HG02678 (cell line): ENCODE data around the gene SCG5.

Experiments used
- ATAC-seq: cut with Tn5 transposase; IDR thresholded peaks from one replicate; pipeline ENCODE4 v1.9.1; 2021; ENCODE audit warnings: mild to moderate bottlenecking, moderate library complexity; ENCODE audit not compliant: unreplicated experiment

The SCG5 gene

GRCh38 chr15:32718821-32719716 lies 77.6 kb downstream of the SCG5 start:
- no peak for ATAC-seq

DNA sequence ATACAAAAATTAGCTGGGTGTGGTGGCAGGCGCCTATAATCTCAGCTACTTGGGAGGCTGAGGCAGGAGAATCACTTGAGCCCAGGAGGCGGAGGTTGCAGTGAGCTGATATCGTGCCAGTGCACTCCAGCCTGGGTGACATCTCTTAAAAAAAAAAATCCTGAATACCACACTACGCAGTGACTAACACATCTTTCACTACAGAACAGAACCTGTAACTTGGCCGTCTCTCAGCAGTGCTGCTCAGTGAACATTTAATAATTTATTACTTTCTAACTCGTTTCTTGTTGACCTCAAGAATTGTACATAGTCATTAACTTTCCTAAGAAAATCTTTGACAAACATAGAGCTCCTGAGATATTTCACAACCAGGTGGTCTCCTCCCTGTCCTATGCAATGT lies 80.1 kb downstream of the SCG5 start:
- no peak for ATAC-seq

- ATAC-seq = no peak
These were observed 80.6 kb downstream of the SCG5 start for GRCh38 chr15:32722136-32722535.

DNA sequence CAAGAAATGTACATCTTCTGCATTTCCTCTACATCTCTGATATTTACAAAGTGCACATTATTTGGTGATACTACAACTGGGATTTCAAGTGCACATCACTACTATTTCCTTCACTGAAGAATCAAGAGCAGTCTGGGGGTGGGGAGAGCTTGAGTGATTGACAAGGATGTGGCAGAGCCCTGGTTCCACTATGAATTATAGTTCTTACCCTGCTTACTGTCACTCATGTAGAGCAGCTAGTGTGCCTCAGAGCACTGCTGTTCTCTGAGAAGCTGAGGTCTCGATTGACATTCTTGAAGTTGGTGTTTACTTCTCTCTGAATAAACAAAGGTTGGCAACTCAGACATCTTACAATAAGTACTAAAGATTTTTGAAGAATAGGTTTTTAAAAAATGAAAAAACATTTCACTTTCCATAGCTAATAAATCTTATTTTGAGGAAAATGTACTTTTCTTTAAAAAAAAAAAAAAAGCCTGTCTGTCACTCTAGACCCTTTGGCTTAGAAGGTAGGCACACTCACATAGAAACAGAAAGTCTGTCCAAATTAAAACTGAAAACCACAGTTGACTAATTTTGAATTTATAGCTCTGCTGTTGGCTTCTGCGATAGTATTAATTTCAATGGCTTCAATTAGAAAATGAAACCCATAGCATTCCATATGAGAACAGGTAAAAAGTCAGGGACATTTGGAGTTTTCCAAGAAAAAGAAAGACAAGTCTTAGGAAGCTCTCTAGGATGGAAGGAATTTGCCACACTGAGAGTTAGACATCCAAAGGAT lies 81.8 kb downstream of the SCG5 start:
- ATAC-seq = peak; percentile 94

- ATAC-seq = no peak
These were observed 88.3 kb downstream of the SCG5 start for GRCh38 chr15:32729700-32730395.

GRCh38 chr15:32730677-32731654 lies 89.5 kb downstream of the SCG5 start:
- ATAC-seq = no peak

GRCh38 chr15:32732574-32733157 lies 91.2 kb downstream of the SCG5 start:
- ATAC-seq = no peak

DNA sequence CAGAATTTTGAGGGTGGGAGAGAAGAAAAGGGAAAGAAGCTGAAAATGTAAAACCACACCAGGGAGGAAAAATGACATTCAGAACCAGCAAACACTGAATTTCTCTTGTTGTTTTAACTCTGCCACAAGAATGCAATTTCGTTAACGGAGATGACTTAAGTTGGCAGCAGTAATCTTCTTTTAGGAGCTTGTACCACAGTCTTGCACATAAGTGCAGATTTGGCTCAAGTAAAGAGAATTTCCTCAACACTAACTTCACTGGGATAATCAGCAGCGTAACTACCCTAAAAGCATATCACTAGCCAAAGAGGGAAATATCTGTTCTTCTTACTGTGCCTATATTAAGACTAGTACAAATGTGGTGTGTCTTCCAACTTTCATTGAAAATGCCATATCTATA lies 91.8 kb downstream of the SCG5 start:
- ATAC-seq = no peak

DNA sequence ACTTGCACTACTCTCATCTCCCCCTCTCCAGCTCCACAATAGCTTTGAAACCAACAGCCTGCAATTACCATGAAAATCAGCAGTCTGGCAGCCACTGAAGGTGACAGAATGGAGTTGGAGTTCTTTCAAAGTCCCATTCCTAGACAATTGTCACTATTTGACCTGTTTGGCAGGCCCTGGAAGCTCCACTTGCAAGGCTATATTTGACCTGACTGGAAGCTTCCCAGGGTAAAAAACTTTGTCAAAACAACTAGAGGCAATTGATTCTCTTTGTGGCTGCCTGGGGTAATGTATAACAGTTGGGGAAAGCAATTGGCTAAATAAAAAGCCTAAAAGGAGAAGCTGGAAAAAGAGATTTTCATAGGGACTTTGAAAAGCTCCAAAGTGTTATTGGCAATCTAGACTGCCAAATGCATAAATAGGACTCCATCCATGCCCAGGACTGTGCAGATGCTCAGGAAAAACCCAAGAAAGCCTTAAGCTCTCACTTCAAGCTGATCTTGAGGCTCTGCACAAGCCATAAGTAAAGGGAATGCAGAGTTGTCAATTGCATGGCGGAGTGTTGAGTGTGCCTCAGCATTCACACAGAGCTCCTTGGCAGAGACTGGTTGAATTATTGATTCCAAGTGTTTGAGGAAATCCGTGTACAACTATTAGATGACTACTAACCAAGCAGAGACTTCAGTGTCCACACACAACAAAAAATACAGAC lies 94.6 kb downstream of the SCG5 start:
- ATAC-seq = no peak

DNA sequence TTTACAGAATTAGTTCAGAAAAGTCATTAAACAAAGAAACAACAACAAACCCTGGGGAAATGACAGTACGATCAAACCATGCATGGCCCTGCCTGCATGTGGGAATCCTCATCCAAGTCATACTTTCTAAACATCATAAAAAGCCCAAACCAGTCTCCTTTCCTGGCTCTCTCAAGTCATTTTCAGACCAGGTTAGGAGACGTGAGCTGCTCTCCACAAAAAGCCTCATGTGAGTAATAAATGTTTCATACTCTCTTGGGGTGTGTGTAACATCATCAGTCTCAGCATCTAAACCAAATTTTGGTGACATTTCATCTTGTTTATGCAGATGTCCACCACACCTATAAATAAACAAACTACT lies 95.2 kb downstream of the SCG5 start:
- no peak for ATAC-seq

GRCh38 chr15:32737304-32737703 lies 95.8 kb downstream of the SCG5 start:
- no peak for ATAC-seq

DNA sequence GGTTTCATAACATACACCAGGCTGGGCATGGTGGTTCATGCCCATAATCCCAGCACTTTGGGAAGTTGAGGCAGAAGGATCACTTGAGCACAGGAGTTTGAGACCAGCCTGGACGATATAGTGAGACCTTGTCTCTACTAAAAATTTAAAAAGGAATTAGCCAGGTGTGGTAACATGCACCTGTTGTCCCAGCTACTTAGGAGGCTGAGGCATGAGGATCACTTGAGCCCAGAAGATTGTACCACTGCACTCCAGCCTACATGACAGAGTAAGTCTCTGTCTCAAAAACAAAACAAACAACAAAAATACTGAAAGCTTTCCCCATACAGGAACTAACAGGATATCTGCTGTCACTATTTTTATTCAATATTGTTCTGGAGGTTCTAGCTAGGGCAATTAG lies 97.2 kb downstream of the SCG5 start:
- ATAC-seq = no peak

- no peak for ATAC-seq
These were observed 98.1 kb downstream of the SCG5 start for GRCh38 chr15:32739522-32740063.

DNA sequence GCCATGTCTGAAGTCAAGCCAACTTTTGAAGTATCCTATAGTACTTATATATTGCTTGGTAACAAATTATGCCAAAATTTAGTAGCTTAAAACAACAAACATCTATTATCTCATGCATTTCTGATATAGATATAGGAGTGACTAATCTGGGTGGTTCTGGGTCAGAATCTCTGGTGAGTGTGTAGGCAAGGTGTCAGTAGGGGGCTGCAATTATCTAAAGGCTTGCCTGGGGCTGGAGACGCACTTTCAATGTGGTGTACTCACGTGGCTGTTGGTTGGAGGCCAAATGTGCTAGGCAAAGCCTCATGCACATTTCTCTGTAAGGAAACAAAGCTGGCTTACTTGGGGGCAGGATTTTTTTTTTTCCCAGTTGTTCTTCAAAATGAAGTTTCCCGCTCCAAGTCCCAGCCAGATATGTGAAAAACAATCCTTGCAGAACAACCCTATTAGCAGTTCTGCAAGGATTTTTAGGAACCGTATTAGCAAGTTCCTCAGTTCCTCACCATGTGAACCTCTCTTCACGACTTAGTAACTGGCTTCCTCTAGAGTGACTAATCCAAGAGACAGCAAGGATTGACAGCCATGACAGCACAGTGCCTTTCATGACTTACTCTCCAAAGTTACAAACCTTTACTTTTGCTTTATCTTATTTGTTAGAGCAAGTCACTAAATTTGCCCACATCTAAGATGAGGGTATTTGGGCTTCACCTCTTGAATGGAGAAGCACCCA lies 102.1 kb downstream of the SCG5 start:
- no peak for ATAC-seq

GRCh38 chr15:32746116-32746857 lies 104.8 kb downstream of the SCG5 start:
- ATAC-seq = no peak
